GM06990 (cell line): Measurements from ENCODE around the gene ATF6.

Experiments
- DNase-seq: peaks from one replicate; pipeline ENCODE4 v3.0.0-alpha.2; 2011; ENCODE audit not compliant: insufficient read length; ENCODE audit errors: extremely low read depth
- H3K27me3 ChIP-seq: replicated peaks from 2 replicates; pipeline ENCODE4 v1.6.0; 2011; ENCODE audit warnings: low read length; ENCODE audit not compliant: control insufficient read depth, insufficient read depth
- H3K36me3 ChIP-seq: 2 replicates; pipeline ENCODE4 v1.5.1; 2011; ENCODE audit warnings: low read length; ENCODE audit not compliant: control insufficient read depth, insufficient read depth
- H3K4me3 ChIP-seq: replicated peaks from 2 replicates; pipeline ENCODE4 v1.5.1; 2011; ENCODE audit warnings: low read depth, mild to moderate bottlenecking, control low read depth, low read length
- TF ChIP-seq, protein P1 (sequence below): IDR thresholded peaks from 2 replicates; pipeline ENCODE4 v1.5.1; 2011; ENCODE audit warnings: low read length, control low read depth, mild to moderate bottlenecking, inconsistent platforms; ENCODE audit not compliant: insufficient read depth, poor library complexity, severe bottlenecking

Gene ATF6

DNA sequence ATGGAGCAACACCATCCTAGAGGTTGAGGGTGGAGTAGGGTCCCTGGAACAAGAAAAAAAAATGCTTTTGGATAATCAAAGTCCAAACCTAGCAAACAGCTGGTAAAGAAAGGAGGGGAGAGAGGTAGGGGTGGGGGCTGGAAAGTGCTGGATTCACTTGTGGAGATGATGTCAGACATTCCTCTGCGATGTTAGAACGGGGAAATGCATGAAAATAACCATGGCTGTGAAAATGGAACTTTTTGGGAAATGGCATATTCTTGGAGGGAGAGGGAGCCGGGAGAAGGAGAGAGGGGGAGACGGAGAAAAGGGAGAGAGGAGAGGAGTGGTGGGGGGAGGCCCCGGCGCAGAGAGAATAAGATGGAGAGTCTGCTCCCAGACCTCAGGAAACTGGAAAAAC, 203.9 kb downstream of the ATF6 start:
- Histone ChIP-seq H3K4me3 (no peak overlapping the region), H3K36me3 (no peaks in the 10 kb centered on the region; the same call in 1 of the 2 replicates), H3K27me3 (no peaks in the 10 kb centered on the region; the same call in 1 of the 2 replicates)
- DNase-seq, result no peak
- TF ChIP-seq, protein P1, sequence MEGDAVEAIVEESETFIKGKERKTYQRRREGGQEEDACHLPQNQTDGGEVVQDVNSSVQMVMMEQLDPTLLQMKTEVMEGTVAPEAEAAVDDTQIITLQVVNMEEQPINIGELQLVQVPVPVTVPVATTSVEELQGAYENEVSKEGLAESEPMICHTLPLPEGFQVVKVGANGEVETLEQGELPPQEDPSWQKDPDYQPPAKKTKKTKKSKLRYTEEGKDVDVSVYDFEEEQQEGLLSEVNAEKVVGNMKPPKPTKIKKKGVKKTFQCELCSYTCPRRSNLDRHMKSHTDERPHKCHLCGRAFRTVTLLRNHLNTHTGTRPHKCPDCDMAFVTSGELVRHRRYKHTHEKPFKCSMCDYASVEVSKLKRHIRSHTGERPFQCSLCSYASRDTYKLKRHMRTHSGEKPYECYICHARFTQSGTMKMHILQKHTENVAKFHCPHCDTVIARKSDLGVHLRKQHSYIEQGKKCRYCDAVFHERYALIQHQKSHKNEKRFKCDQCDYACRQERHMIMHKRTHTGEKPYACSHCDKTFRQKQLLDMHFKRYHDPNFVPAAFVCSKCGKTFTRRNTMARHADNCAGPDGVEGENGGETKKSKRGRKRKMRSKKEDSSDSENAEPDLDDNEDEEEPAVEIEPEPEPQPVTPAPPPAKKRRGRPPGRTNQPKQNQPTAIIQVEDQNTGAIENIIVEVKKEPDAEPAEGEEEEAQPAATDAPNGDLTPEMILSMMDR, result no peak

DNA sequence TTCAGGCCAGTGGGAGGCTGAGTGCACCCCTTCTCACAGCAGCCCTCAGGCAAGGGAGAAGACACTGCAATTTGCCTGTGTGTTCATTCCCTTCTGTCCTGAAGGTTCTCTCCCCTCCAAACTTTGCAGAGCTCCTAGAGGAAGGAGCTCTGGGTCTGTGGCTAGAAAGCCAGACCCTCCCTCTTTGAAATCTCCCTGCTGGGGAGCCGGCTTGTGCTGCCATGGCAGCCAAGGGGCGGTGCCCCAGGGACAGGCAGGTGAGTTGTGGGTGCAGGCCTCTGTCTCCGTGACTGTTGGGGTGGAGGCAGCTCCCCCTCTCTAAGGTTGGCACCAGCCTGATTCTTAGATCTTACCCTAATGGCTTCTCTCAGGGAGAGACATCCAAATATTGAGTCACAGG, 204.5 kb downstream of the ATF6 start:
- TF ChIP-seq, protein P1, result no peak
- no peak for DNase-seq

DNA sequence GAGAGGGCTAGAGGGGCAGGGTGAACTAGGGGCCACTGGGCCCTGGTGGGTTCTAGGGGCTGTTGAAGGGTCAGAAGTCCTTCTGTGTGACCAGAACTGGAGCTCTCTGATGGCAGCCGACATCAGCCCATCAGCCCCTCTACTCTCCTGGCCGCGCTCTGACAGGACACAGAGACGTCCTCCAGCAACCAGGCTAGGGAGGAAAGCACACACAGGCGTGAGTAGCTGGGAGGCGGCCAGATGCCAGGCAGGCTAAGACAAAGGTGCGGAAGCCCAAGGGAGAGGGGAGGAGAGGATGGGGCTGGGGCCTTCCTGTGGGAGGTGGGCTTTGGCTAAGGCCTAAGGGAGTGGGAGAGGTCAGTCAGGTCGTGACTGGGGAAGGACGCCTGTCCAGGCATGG, 206.7 kb downstream of the ATF6 start:
- no peak for DNase-seq
- TF ChIP-seq, protein P1, result no peak
- no peaks in the 10 kb centered on the region; the same call in 1 of the 2 replicates for H3K27me3 ChIP-seq
- no peak overlapping the region for H3K4me3 ChIP-seq
- H3K36me3 ChIP-seq, result no peaks in the 10 kb centered on the region

More for the DNA sequence above, 204.5 kb downstream of the ATF6 start:
- Histone ChIP-seq H3K36me3 (no peaks in the 10 kb centered on the region; the same call in 1 of the 2 replicates), H3K4me3 (no peak overlapping the region), H3K27me3 (no peaks in the 10 kb centered on the region; the same call in 1 of the 2 replicates)

DNA sequence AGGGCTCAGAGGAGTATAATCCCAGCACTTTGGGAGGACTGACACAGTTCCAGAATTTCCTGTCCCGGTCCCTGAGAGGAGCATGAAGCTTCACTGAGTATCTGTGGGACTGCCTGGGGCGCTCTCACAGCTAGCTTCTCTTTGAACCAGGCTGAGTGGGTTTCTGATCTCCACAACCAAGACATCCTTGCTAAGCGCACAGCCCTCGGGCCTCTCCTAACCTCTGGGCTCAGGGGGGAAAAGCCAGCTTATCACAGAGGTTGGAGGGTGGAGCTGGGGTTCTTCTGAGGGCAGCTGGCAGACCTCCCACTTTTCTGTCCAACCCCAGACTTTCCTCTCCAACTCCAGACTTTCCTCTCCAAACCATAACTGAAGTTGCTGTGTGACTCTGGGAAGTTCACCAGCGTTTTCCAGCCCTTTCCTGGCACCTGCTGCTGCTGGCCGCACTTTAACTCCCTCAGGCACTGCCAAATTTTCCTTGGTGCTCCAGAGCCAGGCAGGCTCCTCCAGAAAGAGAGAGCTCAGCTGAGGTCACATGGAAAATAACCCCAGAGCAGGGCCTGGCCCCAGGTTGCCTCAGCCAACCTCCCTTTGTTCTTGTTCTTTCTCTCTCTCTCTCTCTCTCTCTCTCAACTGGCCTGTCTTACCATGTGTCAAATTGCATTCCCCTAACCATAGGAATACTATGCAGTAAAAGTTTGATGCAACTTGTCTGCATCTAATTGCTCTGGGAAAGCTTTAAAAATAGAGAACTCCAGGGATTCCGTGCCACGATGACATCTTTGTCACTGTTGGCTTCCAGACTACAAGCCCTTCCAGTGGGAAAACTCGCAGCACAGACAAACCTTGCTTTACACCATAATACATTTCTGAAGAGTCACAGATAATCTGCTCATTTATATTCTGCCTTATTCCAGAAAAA, 208.1 kb downstream of the ATF6 start:
- DNase-seq, result no peak
- Histone ChIP-seq H3K27me3 (no peaks in the 10 kb centered on the region; the same call in 1 of the 2 replicates), H3K36me3 (no peaks in the 10 kb centered on the region), H3K4me3 (no peak overlapping the region)
- TF ChIP-seq, protein P1, result no peak

DNA sequence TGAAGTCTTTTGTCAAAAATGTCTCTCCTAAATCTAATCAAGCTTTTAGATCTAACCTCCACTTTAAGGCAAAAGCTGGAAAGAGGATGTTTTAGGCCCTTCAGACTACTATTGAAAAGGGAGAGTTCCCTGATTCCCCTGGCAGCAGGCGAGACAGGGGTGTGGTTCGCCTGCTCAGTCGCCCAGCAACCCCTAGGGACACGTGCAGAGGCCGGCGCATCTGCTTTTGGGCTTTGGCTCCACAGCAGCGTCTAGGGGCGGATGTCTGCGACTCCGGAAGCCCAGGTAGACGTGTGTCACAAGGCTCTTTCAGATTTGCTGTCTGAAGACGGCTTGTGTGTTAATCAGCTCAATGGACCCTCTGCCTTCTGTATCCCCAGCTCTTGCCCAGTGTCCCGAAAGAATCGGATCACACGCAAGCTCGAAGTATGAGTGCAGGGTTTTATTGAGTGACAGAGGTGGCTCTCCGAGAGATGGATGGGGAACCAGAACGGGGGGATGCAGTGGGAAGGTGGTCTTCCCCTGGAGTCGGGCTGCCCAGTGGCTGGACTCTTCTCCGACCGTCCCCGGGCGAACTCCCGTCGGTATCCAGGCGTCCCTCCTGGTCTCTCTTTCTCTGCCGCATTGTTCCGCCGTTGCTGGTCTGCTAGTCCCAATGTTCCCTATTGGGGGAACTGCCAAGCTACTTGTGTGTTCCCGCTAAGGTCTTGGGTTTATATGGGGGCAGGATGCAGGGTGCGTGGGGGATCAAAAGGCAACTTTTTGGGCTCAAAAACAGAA, 212.1 kb downstream of the ATF6 start:
- no peak overlapping the region for H3K4me3 ChIP-seq

More for the DNA sequence above, 212.1 kb downstream of the ATF6 start:
- no peak for DNase-seq
- TF ChIP-seq, protein P1, result no peak
- Histone ChIP-seq H3K27me3 (peaks cover 3% of the 10 kb centered on the region), H3K36me3 (no peaks in the 10 kb centered on the region)
